Measurements from ENCODE around the gene HPS1. TPM values are rescaled to one million over a fixed set of nuclear protein-coding genes. Genes with fewer than 3 reads are reported as not detected.

Gene HPS1
- total and polyA plus RNA-seq, 10 of the 15 experiments (the other 5 are each of a cell fraction or from before 2014, with no cell fraction given): 27.1 to 138 (median 54.8) TPM

DNA sequence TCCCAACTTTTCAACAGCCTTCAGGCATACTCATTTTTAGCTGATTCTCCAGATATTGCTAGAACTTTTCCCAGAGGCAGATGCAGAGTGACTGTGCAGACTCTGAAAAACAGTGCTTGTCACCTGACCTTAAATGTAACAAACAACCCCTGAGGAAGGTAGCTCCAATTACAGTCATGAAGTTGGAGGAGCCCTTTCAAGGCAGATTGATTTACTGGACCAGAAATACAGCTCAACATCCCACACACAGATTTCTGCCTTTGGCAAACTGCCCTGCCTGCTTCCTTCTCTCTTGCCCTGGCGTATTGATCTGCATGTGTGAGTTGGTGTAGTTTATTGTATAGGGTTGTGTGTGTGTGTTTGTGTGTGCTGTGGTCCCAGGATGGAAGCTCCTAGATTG is 70.2 kb downstream of the HPS1 start:
- H4K20me1 ChIP-seq (ENCODE audit: control insufficient read depth, insufficient read depth): no peaks in the 10 kb centered on the region; the same call in 1 of the 2 replicates
- H3K4me2 ChIP-seq (ENCODE audit: control insufficient read depth, insufficient read depth): no peak overlapping the region
- no peak overlapping the region for H3K27ac ChIP-seq (ENCODE audit: control insufficient read depth, insufficient read depth)
- H3K79me2 ChIP-seq (ENCODE audit: control insufficient read depth, insufficient read depth, low read length): no peaks in the 10 kb centered on the region
- TF ChIP-seq IRF5 (IDR thresholded peaks at IDR 0.05; ENCODE audit: borderline replicate concordance) (no peak), NR2C2 (IDR thresholded peaks at IDR 0.05; ENCODE audit: borderline replicate concordance, control insufficient read depth, insufficient read length, low read depth) (no peak), ATF7 (IDR thresholded peaks at IDR 0.05; ENCODE audit: low read depth) (no peak), ZNF24 (IDR thresholded peaks at IDR 0.05) (no peak), RB1 (IDR thresholded peaks at IDR 0.05; ENCODE audit: borderline replicate concordance) (no peak), HCFC1 (IDR thresholded peaks at IDR 0.05; ENCODE audit: low read length) (no peak)
- TF ChIP-seq, protein P1, sequence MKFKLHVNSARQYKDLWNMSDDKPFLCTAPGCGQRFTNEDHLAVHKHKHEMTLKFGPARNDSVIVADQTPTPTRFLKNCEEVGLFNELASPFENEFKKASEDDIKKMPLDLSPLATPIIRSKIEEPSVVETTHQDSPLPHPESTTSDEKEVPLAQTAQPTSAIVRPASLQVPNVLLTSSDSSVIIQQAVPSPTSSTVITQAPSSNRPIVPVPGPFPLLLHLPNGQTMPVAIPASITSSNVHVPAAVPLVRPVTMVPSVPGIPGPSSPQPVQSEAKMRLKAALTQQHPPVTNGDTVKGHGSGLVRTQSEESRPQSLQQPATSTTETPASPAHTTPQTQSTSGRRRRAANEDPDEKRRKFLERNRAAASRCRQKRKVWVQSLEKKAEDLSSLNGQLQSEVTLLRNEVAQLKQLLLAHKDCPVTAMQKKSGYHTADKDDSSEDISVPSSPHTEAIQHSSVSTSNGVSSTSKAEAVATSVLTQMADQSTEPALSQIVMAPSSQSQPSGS (IDR thresholded peaks at IDR 0.05; ENCODE audit: low read length): no peak
- TF ChIP-seq, protein P2, sequence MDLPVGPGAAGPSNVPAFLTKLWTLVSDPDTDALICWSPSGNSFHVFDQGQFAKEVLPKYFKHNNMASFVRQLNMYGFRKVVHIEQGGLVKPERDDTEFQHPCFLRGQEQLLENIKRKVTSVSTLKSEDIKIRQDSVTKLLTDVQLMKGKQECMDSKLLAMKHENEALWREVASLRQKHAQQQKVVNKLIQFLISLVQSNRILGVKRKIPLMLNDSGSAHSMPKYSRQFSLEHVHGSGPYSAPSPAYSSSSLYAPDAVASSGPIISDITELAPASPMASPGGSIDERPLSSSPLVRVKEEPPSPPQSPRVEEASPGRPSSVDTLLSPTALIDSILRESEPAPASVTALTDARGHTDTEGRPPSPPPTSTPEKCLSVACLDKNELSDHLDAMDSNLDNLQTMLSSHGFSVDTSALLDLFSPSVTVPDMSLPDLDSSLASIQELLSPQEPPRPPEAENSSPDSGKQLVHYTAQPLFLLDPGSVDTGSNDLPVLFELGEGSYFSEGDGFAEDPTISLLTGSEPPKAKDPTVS (IDR thresholded peaks at IDR 0.05; ENCODE audit: low read depth, low read length): no peak
- H3K4me1 ChIP-seq (ENCODE audit: control insufficient read depth, insufficient read depth, low read length): no peaks in the 10 kb centered on the region
- H3K9ac ChIP-seq (ENCODE audit: control insufficient read depth, insufficient read depth, low read length): no peak overlapping the region
- H3K4me3 ChIP-seq: no peak overlapping the region
- no peak overlapping the region for H2AFZ ChIP-seq (ENCODE audit: control insufficient read depth, low read depth, low read length)
- ATAC-seq: no peak
- ChIA-PET SMC1A (ENCODE audit: uncharacterized antibody, unreplicated experiment) (no interaction called here), CTCF (no interaction called here), POLR2A (interaction anchor here (0.5 kb wide), 1 partner anchor 1133 kb away, joined by 4 read pairs; no protein-coding TSS in a partner anchor), RAD21 (ENCODE audit: unreplicated experiment) (no interaction called here)
- H3K27me3 ChIP-seq (replicated peaks in 1 of 2; ENCODE audit: control insufficient read depth in 2 of 2, insufficient read depth in 2 of 2, low read length in 1 of 2): no peaks in the 10 kb centered on the region
- BruUV-seq (replicated peaks): no TSS peak
- no peaks in the 10 kb centered on the region; the same call in 2 of the 3 replicates for H3K9me3 ChIP-seq (replicated peaks; ENCODE audit: control insufficient read depth, insufficient read depth, low read length)
- in situ Hi-C loops (cut with MboI): no loop called here
- no peak for DNase-seq (ENCODE audit: low read depth, low spot score)
- 0% methylated on average over 1 of the region's 1 CpG for WGBS (ENCODE audit: insufficient coverage, insufficient replicate concordance, low lambda C conversion rate, missing lambda C conversion rate)
- FAIRE-seq: no peak
- no peaks in the 10 kb centered on the region for H3K36me3 ChIP-seq (ENCODE audit: control insufficient read depth in 2 of 2, insufficient read depth in 2 of 2, low read length in 1 of 2)
- intact Hi-C loops (cut with micrococcal nuclease; ENCODE audit: unreplicated experiment): no loop called here
